Measurements from ENCODE around the gene TSC22D1. TPM values are rescaled to one million over a fixed set of nuclear protein-coding genes. Genes with fewer than 3 reads are reported as not detected.

TSC22D1 gene
- total and polyA plus RNA-seq, 2 of the 4 experiments (the other 2 are of a cell fraction) = 30.8 to 42.2 TPM

- Histone ChIP-seq H3K36me3 (ENCODE audit: control insufficient read depth, insufficient read depth, low read length) (peaks cover under 1% of the 10 kb centered on the region; the same call in 1 of the 2 replicates), H3K14ac (replicated peaks; ENCODE audit: low read depth, low read length) (no peak overlapping the region), H3K9ac (ENCODE audit: low read depth, low read length) (no peak overlapping the region), H3K4me1 (ENCODE audit: control insufficient read depth, insufficient read depth, low read length) (peaks cover 4% of the 10 kb centered on the region), H3K9me1 (ENCODE audit: insufficient read depth, low read length) (peaks cover under 1% of the 10 kb centered on the region; the same call in 1 of the 2 replicates), H3K79me1 (ENCODE audit: low read depth in 1 of 2, low read length in 2 of 2) (peaks cover 9 to 39% of the 10 kb centered on the region in 2 experiments), H3K18ac (ENCODE audit: low read depth, low read length) (no peak overlapping the region), H4K20me1 (ENCODE audit: insufficient read depth, low read length) (peaks cover 11% of the 10 kb centered on the region), H2BK5ac (ENCODE audit: low read depth, low read length, poor library complexity, severe bottlenecking) (no peak overlapping the region), H3K4me2 (ENCODE audit: low read depth, low read length) (peak overlapping the region; percentile 29; the same call in 1 of the 2 replicates), H3K27me3 (ENCODE audit: control insufficient read depth, insufficient read depth, low read length) (no peaks in the 10 kb centered on the region), H4K8ac (ENCODE audit: low read depth in 2 of 2, low read length in 2 of 2) (no peak overlapping the region), H3K27ac (ENCODE audit: insufficient read depth, low read length) (no peak overlapping the region), H2BK20ac (ENCODE audit: low read depth, low read length) (no peak overlapping the region), H2BK15ac (ENCODE audit: low read depth, low read length) (no peak overlapping the region), H3K4me3 (ENCODE audit: insufficient read depth, low read depth, low read length) (no peak overlapping the region), H4K91ac (ENCODE audit: insufficient read depth, low read depth, low read length) (no peak overlapping the region), H3K9me3 (ENCODE audit: control insufficient read depth, insufficient read depth, low read length) (no peaks in the 10 kb centered on the region), H3K56ac (ENCODE audit: extremely low read depth, insufficient read depth, low read length) (no peak overlapping the region), H3K4ac (ENCODE audit: low read depth, low read length) (no peak overlapping the region), H2AK5ac (ENCODE audit: low read depth, low read length) (no peak overlapping the region), H2BK120ac (ENCODE audit: low read depth, low read length) (no peak overlapping the region), H2AFZ (replicated peaks; ENCODE audit: low read length, poor library complexity) (no peak overlapping the region), H2AK9ac (replicated peaks; ENCODE audit: low read depth, low read length, poor library complexity) (no peak overlapping the region), H4K5ac (ENCODE audit: low read depth, low read length) (no peak overlapping the region), H3K23ac (ENCODE audit: low read depth, low read length) (no peak overlapping the region)
- ATAC-seq (ENCODE audit: low read depth) (no peak), DNase-seq (no peak)
- ChIA-PET POLR2A (ENCODE audit: unreplicated experiment) (no interaction called here), CTCF (no interaction called here)
- no CpG with 5 or more reads among the region's 4 CpGs for WGBS, 2 experiments (ENCODE audit: extremely low coverage in 2 of 2, insufficient read length in 1 of 2)
- BruUV-seq (replicated peaks) = no TSS peak
- in situ Hi-C loops (cut with MboI; ENCODE audit: low sequenced_read_pairs) = loop anchor here (5.0 to 10.0 kb wide), 3 partner anchors 205 to 532 kb away; no protein-coding TSS in a partner anchor
- intact Hi-C loops (cut with micrococcal nuclease) = loop anchor here (5.0 kb wide), 2 partner anchors 132 to 317 kb away; no protein-coding TSS in a partner anchor
- dilution Hi-C loops (cut with HindIII; ENCODE audit: low sequenced_read_pairs, unreplicated experiment) = no loop called here
- TF ChIP-seq POLR2A (IDR thresholded peaks at IDR 0.05; ENCODE audit: low read depth, low read length) = no peak
- no peak for TF ChIP-seq SMC3 (IDR thresholded peaks at IDR 0.05; ENCODE audit: low read depth, low read length)
- TF ChIP-seq RAD21 (IDR thresholded peaks at IDR 0.05; ENCODE audit: low read length) = no peak
- TF ChIP-seq CHD1 (IDR thresholded peaks at IDR 0.05; ENCODE audit: low read depth, low read length) = no peak
- TF ChIP-seq NFE2L2 (IDR thresholded peaks at IDR 0.05; ENCODE audit: low read depth, low read length) = no peak
- no peak for TF ChIP-seq MAFK (IDR thresholded peaks at IDR 0.05; ENCODE audit: low read depth, low read length)
Measured at GRCh38 chr13:44439452-44440024, 136.6 kb downstream of the TSC22D1 start.

All from IMR-90 (cell line).